IMR-90 (cell line): ENCODE results near the gene MCTP1. TPM values are rescaled to one million over a fixed set of nuclear protein-coding genes. Genes with fewer than 3 reads are reported as not detected.

Source experiments
- ATAC-seq: fragments of 200-7000 bp; cut with Tn5 transposase; 2 replicates; pipeline ENCODE4 v1.9.1; 2020; ENCODE audit warnings: low read depth, mild to moderate bottlenecking, moderate library complexity
- BruUV-seq: library from RNA; stranded (reverse); fragments of 400-500 nt; replicated peaks from 2 replicates; lab custom pipeline; 2021; lab: Mats Ljungman, UMichigan
- CTCF ChIA-PET: fragments of 300-600 bp; formaldehyde crosslinking; extraction: SDS; loops from one replicate; lab custom pipeline; 2021; ENCODE audit warnings: antibody characterized with exemption; lab: Yijun Ruan, JAX
- POLR2A ChIA-PET: fragments of 300-600 bp; sonication (Branson Sonifier 250); formaldehyde crosslinking; loops from one replicate; lab custom pipeline; 2022; ENCODE audit warnings: antibody characterized with exemption; ENCODE audit not compliant: unreplicated experiment; lab: Charles Lee
- DNase-seq: peaks from one replicate; pipeline ENCODE4 v3.0.0; 2013
- H2AFZ ChIP-seq: replicated peaks from 2 replicates; pipeline ENCODE3; 2013; ENCODE audit warnings: low read length, mild to moderate bottlenecking; ENCODE audit not compliant: poor library complexity
- H2AK5ac ChIP-seq: 2 replicates; pipeline ENCODE4 v1.6.1; 2013; ENCODE audit warnings: low read depth, low read length, inconsistent platforms
- H2AK9ac ChIP-seq: replicated peaks from 2 replicates; pipeline ENCODE3; 2013; ENCODE audit warnings: mild to moderate bottlenecking, low read depth, low read length, moderate library complexity; ENCODE audit not compliant: poor library complexity
- H2BK120ac ChIP-seq: 2 replicates; pipeline ENCODE4 v1.6.1; 2013; ENCODE audit warnings: low read depth, low read length, inconsistent platforms
- H2BK15ac ChIP-seq: 3 replicates; pipeline ENCODE4 v1.6.1; 2013; ENCODE audit warnings: low read depth, low read length, inconsistent platforms
- H2BK20ac ChIP-seq: 2 replicates; pipeline ENCODE4 v1.6.1; 2013; ENCODE audit warnings: low read depth, mild to moderate bottlenecking, inconsistent platforms, low read length, moderate library complexity
- H2BK5ac ChIP-seq: 2 replicates; pipeline ENCODE4 v1.6.1; 2013; ENCODE audit warnings: mild to moderate bottlenecking, low read depth, low read length, inconsistent platforms; ENCODE audit not compliant: poor library complexity, severe bottlenecking
- H3K14ac ChIP-seq: replicated peaks from 2 replicates; pipeline ENCODE4 v1.6.1; 2013; ENCODE audit warnings: low read depth, low read length, inconsistent platforms
- H3K18ac ChIP-seq: 2 replicates; pipeline ENCODE4 v1.6.1; 2013; ENCODE audit warnings: low read depth, low read length, control low read depth
- H3K23ac ChIP-seq: 2 replicates; pipeline ENCODE4 v1.6.1; 2013; ENCODE audit warnings: low read depth, low read length, inconsistent platforms
- H3K27ac ChIP-seq: 2 replicates; pipeline ENCODE4 v1.5.1; 2013; ENCODE audit warnings: mild to moderate bottlenecking, control low read depth, low read length; ENCODE audit not compliant: insufficient read depth
- H3K27me3 ChIP-seq: 2 replicates; pipeline ENCODE4 v1.6.1; 2013; ENCODE audit warnings: low read length; ENCODE audit not compliant: control insufficient read depth, insufficient read depth
- H3K36me3 ChIP-seq: 2 replicates; pipeline ENCODE4 v1.6.1; 2013; ENCODE audit warnings: low read length, mixed read lengths; ENCODE audit not compliant: control insufficient read depth, insufficient read depth
- H3K4ac ChIP-seq: 2 replicates; pipeline ENCODE4 v1.6.1; 2013; ENCODE audit warnings: low read depth, low read length, inconsistent platforms
- H3K4me1 ChIP-seq: 2 replicates; pipeline ENCODE4 v1.6.1; 2013; ENCODE audit warnings: low read length, mixed read lengths; ENCODE audit not compliant: control insufficient read depth, insufficient read depth
- H3K4me2 ChIP-seq: 2 replicates; pipeline ENCODE4 v1.6.1; 2013; ENCODE audit warnings: low read depth, mild to moderate bottlenecking, control low read depth, low read length, moderate library complexity
- H3K4me3 ChIP-seq: 2 replicates; pipeline ENCODE4 v1.5.1; 2013; ENCODE audit warnings: low read depth, mild to moderate bottlenecking, control low read depth, low read length, moderate library complexity; ENCODE audit not compliant: insufficient read depth
- H3K56ac ChIP-seq: 2 replicates; pipeline ENCODE4 v1.6.1; 2013; ENCODE audit warnings: low read length, inconsistent platforms; ENCODE audit not compliant: insufficient read depth; ENCODE audit errors: extremely low read depth
- H3K79me1 ChIP-seq, 2 experiments: 2 replicates each; pipeline ENCODE4 v1.6.1; 2013; ENCODE audit warnings: low read length in 2 of 2, inconsistent platforms in 1 of 2, low read depth in 1 of 2
- H3K9ac ChIP-seq: 2 replicates; pipeline ENCODE4 v1.6.1; 2013; ENCODE audit warnings: low read depth, low read length, control low read depth
- H3K9me1 ChIP-seq: 2 replicates; pipeline ENCODE4 v1.6.1; 2013; ENCODE audit warnings: low read length, inconsistent platforms; ENCODE audit not compliant: insufficient read depth
- H3K9me3 ChIP-seq: 2 replicates; pipeline ENCODE4 v1.6.1; 2013; ENCODE audit warnings: low read length; ENCODE audit not compliant: control insufficient read depth, insufficient read depth
- H4K20me1 ChIP-seq: 2 replicates; pipeline ENCODE4 v1.6.1; 2013; ENCODE audit warnings: low read length, inconsistent platforms; ENCODE audit not compliant: insufficient read depth
- H4K5ac ChIP-seq: 2 replicates; pipeline ENCODE4 v1.6.1; 2013; ENCODE audit warnings: mild to moderate bottlenecking, low read depth, low read length, control low read depth
- H4K8ac ChIP-seq, 2 experiments: 2 replicates each; pipeline ENCODE4 v1.6.1; 2013; ENCODE audit warnings: low read depth in 2 of 2, low read length in 2 of 2, control low read depth in 1 of 2, inconsistent platforms in 1 of 2
- H4K91ac ChIP-seq: 2 replicates; pipeline ENCODE4 v1.6.1; 2013; ENCODE audit warnings: low read depth, low read length, inconsistent platforms; ENCODE audit not compliant: insufficient read depth
- BHLHE40 ChIP-seq: fragments of 150-350 bp; IDR thresholded peaks from 2 replicates; pipeline ENCODE4 v1.6.1; 2016; ENCODE audit warnings: mild to moderate bottlenecking, low read depth, low read length
- CEBPB ChIP-seq: IDR thresholded peaks from 2 replicates; pipeline ENCODE4 v1.6.1; 2012; ENCODE audit warnings: low read depth, low read length, improper control_type of control experiment
- CHD1 ChIP-seq: IDR thresholded peaks from 2 replicates; pipeline ENCODE4 v1.6.1; 2012; ENCODE audit warnings: low read depth, low read length, improper control_type of control experiment
- FOS ChIP-seq: fragments of 150-350 bp; IDR thresholded peaks from 2 replicates; pipeline ENCODE4 v1.6.1; 2016; ENCODE audit warnings: low read depth, low read length
- MAFK ChIP-seq: IDR thresholded peaks from 2 replicates; pipeline ENCODE4 v1.6.1; 2012; ENCODE audit warnings: low read depth, low read length, improper control_type of control experiment
- MXI1 ChIP-seq: IDR thresholded peaks from 2 replicates; pipeline ENCODE4 v1.6.1; 2012; ENCODE audit warnings: low read depth, mild to moderate bottlenecking, low read length, moderate library complexity, borderline replicate concordance
- NFE2L2 ChIP-seq: fragments of 150-350 bp; IDR thresholded peaks from 2 replicates; pipeline ENCODE4 v1.6.1; 2016; ENCODE audit warnings: low read depth, mild to moderate bottlenecking, low read length
- POLR2A ChIP-seq: IDR thresholded peaks from 2 replicates; pipeline ENCODE4 v1.6.1; 2012; ENCODE audit warnings: mild to moderate bottlenecking, low read depth, low read length
- RAD21 ChIP-seq: IDR thresholded peaks from 2 replicates; pipeline ENCODE4 v1.6.1; 2012; ENCODE audit warnings: low read length, improper control_type of control experiment
- RFX5 ChIP-seq: IDR thresholded peaks from 2 replicates; pipeline ENCODE4 v1.8.0; 2012; ENCODE audit warnings: low read depth, mild to moderate bottlenecking, low read length, moderate library complexity
- SMC3 ChIP-seq: fragments of 150-350 bp; IDR thresholded peaks from 2 replicates; pipeline ENCODE4 v1.6.1; 2016; ENCODE audit warnings: low read depth, mild to moderate bottlenecking, antibody characterized with exemption, low read length, moderate library complexity
- WGBS, 2 experiments: methylation state at CpG; one replicate each; pipeline versions ENCODE4 v1.1.5 to v1.1.7; 2013; ENCODE audit warnings: missing lambda C conversion rate in 2 of 2; ENCODE audit not compliant: insufficient read length in 1 of 2; ENCODE audit errors: extremely low coverage in 2 of 2; 5-methylcytosine and 5-hydroxymethylcytosine counted together
- dilution Hi-C: fragments of 300-500 bp; cut with HindIII; formaldehyde crosslinking; loops from one replicate; pipeline ENCODE4 v1.14.3; 2018; ENCODE audit warnings: low sequenced_read_pairs; ENCODE audit not compliant: unreplicated experiment
- in situ Hi-C: fragments of 300-500 bp; cut with MboI; formaldehyde crosslinking; loops from 3 replicates; pipeline ENCODE4 v1.14.3; 2019; ENCODE audit warnings: low sequenced_read_pairs, inconsistent platforms, mixed read lengths
- intact Hi-C: fragments of 100-400 bp; cut with micrococcal nuclease; formaldehyde crosslinking; loops from 2 replicates; pipeline ENCODE4 v1.10.0; 2022
- polyA plus RNA-seq, 3 experiments: library from polyadenylated mRNA; depleted of rRNA; stranded (reverse); fragments of >200 nt; gene quantifications; 2 replicates each; pipeline ENCODE4 v1.2.3, GENCODE V29; 2012; ENCODE audit warnings: low replicate concordance in 1 of 3
- total RNA-seq: library from RNA; depleted of rRNA; stranded (reverse); fragments of >200 nt; gene quantifications from 2 replicates; pipeline ENCODE4 v1.2.3, GENCODE V29; 2012
- TF ChIP-seq, protein P1 (sequence below): fragments of 150-350 bp; IDR thresholded peaks from 2 replicates; pipeline ENCODE4 v1.6.1; 2017; ENCODE audit warnings: mild to moderate bottlenecking, antibody characterized with exemption, low read length, low read depth
- TF ChIP-seq, protein P2 (sequence below): conservative IDR thresholded peaks from 2 replicates; pipeline ENCODE4 v1.5.1; 2012; ENCODE audit warnings: mild to moderate bottlenecking, low read depth, low read length, improper control_type of control experiment
- TF ChIP-seq, protein P3 (sequence below): fragments of 150-350 bp; IDR thresholded peaks from 2 replicates; pipeline ENCODE4 v1.6.1; 2016; ENCODE audit warnings: low read depth, mild to moderate bottlenecking, low read length, moderate library complexity, borderline replicate concordance

The MCTP1 gene
- total and polyA plus RNA-seq, 2 of the 4 experiments (the other 2 are of a cell fraction): 0.21 TPM; not detected in 1

DNA sequence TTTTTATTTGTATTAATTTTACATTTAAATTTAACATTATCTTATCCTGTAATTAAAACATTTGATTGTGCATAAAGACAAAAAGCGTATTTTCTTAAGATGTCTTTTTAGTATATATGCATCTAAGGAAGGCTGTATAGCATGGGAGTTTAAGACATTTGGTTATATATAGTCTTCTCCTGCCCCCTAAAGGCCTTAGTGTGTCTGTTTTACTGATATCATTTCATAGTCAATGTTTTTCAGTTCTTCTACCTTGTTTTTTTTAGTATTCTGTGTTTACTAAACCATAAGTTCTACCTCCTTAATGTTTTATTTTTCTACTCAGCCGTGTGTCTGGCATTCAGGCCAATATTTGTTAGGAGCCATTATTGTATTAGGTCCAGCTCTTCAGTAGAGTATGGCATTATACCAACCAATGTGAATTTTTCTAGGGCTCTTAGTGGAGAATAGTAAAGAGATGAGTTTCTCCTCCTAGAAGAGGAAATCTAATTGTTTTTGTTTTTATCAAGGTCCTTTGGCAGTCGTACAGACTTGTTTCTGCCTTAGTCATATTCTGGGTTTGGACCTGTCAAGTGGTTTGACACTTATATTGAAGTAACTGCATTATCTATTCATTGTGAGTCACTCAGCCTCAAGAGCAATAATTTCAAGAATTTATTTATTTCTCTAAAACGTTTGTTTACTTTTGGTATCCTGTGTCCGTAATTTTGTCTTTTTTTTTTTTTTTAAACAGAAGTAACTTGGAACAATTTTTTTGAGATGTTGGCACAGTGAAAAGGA lies 591.7 kb downstream of the MCTP1 start:
- dilution Hi-C loops (no loop called here), in situ Hi-C loops (loop anchor here (10.0 kb wide), 1 partner anchor 1108 kb away; the partner anchor contains the start of genes NR2F1 and NR2F1-AS1), intact Hi-C loops (loop anchor here (2.0 to 10.0 kb wide), 7 partner anchors 76 to 1106 kb away; partner anchors contain the start of genes KIAA0825 and SLF1)
- Histone ChIP-seq H3K9me1 (0 out of 2 replicates have a peak, but pooled peaks cover 3% of the 10 kb centered on the region), H3K23ac (no peak overlapping the region), H3K56ac (no peak overlapping the region), H4K8ac (no peak overlapping the region), H3K27ac (no peak overlapping the region), H2BK5ac (no peak overlapping the region), H2AK9ac (no peak overlapping the region), H4K20me1 (no peaks in the 10 kb centered on the region), H3K4me3 (no peak overlapping the region), H2BK20ac (no peak overlapping the region), H3K18ac (no peak overlapping the region), H3K27me3 (no peaks in the 10 kb centered on the region), H4K91ac (no peak overlapping the region), H2AK5ac (no peak overlapping the region), H2AFZ (no peak overlapping the region), H3K4me1 (peaks cover 4% of the 10 kb centered on the region), H3K79me1 (no peaks in the 10 kb centered on the region), H3K4me2 (peak overlapping the region; percentile 59; the same call in 1 of the 2 replicates), H3K9ac (no peak overlapping the region), H4K5ac (no peak overlapping the region), H2BK15ac (no peak overlapping the region), H3K14ac (no peak overlapping the region), H3K4ac (no peak overlapping the region), H2BK120ac (no peak overlapping the region), H3K9me3 (no peaks in the 10 kb centered on the region), H3K36me3 (no peaks in the 10 kb centered on the region)
- ChIA-PET CTCF (interaction anchor here (0.6 to 1.3 kb wide), 4 partner anchors 9 to 200 kb away, joined by 3 to 7 read pairs (median 4); no protein-coding TSS in a partner anchor), POLR2A (no interaction called here)
- DNase-seq (peak; percentile 93), ATAC-seq (peak; percentile 80)
- no TSS peak for BruUV-seq
- no CpG with 5 or more reads among the region's 5 CpGs for WGBS, 2 experiments
- TF ChIP-seq MAFK (no peak), CEBPB (no peak), NFE2L2 (no peak), RAD21 (peak; percentile 50), FOS (peak; percentile 52; the same call in 1 of the 2 replicates), RFX5 (no peak), CHD1 (no peak), BHLHE40 (no peak), POLR2A (no peak), MXI1 (no peak), SMC3 (no peak)
- TF ChIP-seq, protein P1, sequence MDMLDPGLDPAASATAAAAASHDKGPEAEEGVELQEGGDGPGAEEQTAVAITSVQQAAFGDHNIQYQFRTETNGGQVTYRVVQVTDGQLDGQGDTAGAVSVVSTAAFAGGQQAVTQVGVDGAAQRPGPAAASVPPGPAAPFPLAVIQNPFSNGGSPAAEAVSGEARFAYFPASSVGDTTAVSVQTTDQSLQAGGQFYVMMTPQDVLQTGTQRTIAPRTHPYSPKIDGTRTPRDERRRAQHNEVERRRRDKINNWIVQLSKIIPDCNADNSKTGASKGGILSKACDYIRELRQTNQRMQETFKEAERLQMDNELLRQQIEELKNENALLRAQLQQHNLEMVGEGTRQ: no peak
- TF ChIP-seq, protein P2, sequence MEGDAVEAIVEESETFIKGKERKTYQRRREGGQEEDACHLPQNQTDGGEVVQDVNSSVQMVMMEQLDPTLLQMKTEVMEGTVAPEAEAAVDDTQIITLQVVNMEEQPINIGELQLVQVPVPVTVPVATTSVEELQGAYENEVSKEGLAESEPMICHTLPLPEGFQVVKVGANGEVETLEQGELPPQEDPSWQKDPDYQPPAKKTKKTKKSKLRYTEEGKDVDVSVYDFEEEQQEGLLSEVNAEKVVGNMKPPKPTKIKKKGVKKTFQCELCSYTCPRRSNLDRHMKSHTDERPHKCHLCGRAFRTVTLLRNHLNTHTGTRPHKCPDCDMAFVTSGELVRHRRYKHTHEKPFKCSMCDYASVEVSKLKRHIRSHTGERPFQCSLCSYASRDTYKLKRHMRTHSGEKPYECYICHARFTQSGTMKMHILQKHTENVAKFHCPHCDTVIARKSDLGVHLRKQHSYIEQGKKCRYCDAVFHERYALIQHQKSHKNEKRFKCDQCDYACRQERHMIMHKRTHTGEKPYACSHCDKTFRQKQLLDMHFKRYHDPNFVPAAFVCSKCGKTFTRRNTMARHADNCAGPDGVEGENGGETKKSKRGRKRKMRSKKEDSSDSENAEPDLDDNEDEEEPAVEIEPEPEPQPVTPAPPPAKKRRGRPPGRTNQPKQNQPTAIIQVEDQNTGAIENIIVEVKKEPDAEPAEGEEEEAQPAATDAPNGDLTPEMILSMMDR: peak; percentile 49
- TF ChIP-seq, protein P3, sequence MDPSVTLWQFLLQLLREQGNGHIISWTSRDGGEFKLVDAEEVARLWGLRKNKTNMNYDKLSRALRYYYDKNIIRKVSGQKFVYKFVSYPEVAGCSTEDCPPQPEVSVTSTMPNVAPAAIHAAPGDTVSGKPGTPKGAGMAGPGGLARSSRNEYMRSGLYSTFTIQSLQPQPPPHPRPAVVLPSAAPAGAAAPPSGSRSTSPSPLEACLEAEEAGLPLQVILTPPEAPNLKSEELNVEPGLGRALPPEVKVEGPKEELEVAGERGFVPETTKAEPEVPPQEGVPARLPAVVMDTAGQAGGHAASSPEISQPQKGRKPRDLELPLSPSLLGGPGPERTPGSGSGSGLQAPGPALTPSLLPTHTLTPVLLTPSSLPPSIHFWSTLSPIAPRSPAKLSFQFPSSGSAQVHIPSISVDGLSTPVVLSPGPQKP: no peak
